Smooth muscle cell (in vitro differentiated cells): Measurements from ENCODE around the gene SMOC2. TPM values are rescaled to one million over a fixed set of nuclear protein-coding genes. Genes with fewer than 3 reads are reported as not detected.
"Not testable (repeated sequence)": the region's sequence is repeated elsewhere in the genome, so short reads cannot be mapped to it uniquely, and the experiment has no call there.

Experiments
- DNase-seq: peaks from one replicate; lab custom pipeline; 2025; ENCODE audit not compliant: unreplicated experiment; lab: John Stamatoyannopoulos, UW
- H2AFZ ChIP-seq: fragments of 200-600 bp; sonication (generic); 2 replicates; pipeline ENCODE4 v1.6.0; 2016; ENCODE audit warnings: antibody characterized with exemption, low read depth, mild to moderate bottlenecking
- H3F3A ChIP-seq: fragments of 200-600 bp; sonication (generic); 2 replicates; pipeline ENCODE4 v1.6.0; 2017; ENCODE audit warnings: antibody characterized with exemption, low read depth
- H3K27ac ChIP-seq: fragments of 200-600 bp; sonication (generic); 2 replicates; pipeline ENCODE4 v1.5.1; 2016; ENCODE audit warnings: low read depth, mild to moderate bottlenecking
- H3K27me3 ChIP-seq: fragments of 200-600 bp; sonication (generic); 2 replicates; pipeline ENCODE4 v1.6.1; 2016; ENCODE audit warnings: low read depth, mild to moderate bottlenecking
- H3K36me3 ChIP-seq: fragments of 200-600 bp; sonication (generic); 2 replicates; pipeline ENCODE4 v1.5.1; 2016; ENCODE audit warnings: low read depth
- H3K4me1 ChIP-seq: fragments of 200-600 bp; sonication (generic); 2 replicates; pipeline ENCODE4 v1.5.1; 2016; ENCODE audit warnings: low read depth
- H3K4me2 ChIP-seq: fragments of 200-600 bp; sonication (generic); 2 replicates; pipeline ENCODE4 v1.6.0; 2016; ENCODE audit warnings: mild to moderate bottlenecking
- H3K4me3 ChIP-seq: fragments of 200-600 bp; sonication (generic); 2 replicates; pipeline ENCODE4 v1.5.1; 2016; ENCODE audit warnings: mild to moderate bottlenecking
- H3K79me2 ChIP-seq: fragments of 200-600 bp; sonication (generic); 2 replicates; pipeline ENCODE4 v1.6.0; 2016; ENCODE audit warnings: low read depth, mild to moderate bottlenecking
- H3K9ac ChIP-seq: fragments of 200-600 bp; sonication (generic); 2 replicates; pipeline ENCODE4 v1.6.0; 2016; ENCODE audit warnings: low read depth
- H3K9me3 ChIP-seq: fragments of 200-600 bp; sonication (generic); replicated peaks from 2 replicates; pipeline ENCODE4 v1.5.1; 2016; ENCODE audit warnings: low read depth
- H4K20me1 ChIP-seq: fragments of 200-600 bp; sonication (generic); 2 replicates; pipeline ENCODE4 v1.6.0; 2016; ENCODE audit warnings: low read depth
- WGBS: methylation state at CpG from one replicate; pipeline ENCODE4 v1.1.7; 2016; ENCODE audit warnings: low lambda C conversion rate; 5-methylcytosine and 5-hydroxymethylcytosine counted together
- polyA plus RNA-seq: library from polyadenylated mRNA; unstranded; fragments of >200 nt; fragmentation: Nextera tagmentation; extraction: Ambion mirVana; gene quantifications from 2 replicates; pipeline ENCODE4 v1.2.1, GENCODE V29; 2016
- total RNA-seq: library from RNA; depleted of rRNA; stranded (reverse); fragments of >200 nt; gene quantifications from 2 replicates; pipeline ENCODE4 v1.2.3, GENCODE V29; 2014
- TF ChIP-seq, protein P1 (sequence below): fragments of 200-600 bp; sonication (generic); IDR thresholded peaks from 2 replicates; pipeline ENCODE4 v1.5.1; 2017; ENCODE audit warnings: borderline replicate concordance, mild to moderate bottlenecking, antibody characterized with exemption; ENCODE audit not compliant: insufficient read depth, poor library complexity, severe bottlenecking

The SMOC2 gene
- total and polyA plus RNA-seq, 2 experiments from 2014 or later: 0.63 to 1.2 TPM

DNA sequence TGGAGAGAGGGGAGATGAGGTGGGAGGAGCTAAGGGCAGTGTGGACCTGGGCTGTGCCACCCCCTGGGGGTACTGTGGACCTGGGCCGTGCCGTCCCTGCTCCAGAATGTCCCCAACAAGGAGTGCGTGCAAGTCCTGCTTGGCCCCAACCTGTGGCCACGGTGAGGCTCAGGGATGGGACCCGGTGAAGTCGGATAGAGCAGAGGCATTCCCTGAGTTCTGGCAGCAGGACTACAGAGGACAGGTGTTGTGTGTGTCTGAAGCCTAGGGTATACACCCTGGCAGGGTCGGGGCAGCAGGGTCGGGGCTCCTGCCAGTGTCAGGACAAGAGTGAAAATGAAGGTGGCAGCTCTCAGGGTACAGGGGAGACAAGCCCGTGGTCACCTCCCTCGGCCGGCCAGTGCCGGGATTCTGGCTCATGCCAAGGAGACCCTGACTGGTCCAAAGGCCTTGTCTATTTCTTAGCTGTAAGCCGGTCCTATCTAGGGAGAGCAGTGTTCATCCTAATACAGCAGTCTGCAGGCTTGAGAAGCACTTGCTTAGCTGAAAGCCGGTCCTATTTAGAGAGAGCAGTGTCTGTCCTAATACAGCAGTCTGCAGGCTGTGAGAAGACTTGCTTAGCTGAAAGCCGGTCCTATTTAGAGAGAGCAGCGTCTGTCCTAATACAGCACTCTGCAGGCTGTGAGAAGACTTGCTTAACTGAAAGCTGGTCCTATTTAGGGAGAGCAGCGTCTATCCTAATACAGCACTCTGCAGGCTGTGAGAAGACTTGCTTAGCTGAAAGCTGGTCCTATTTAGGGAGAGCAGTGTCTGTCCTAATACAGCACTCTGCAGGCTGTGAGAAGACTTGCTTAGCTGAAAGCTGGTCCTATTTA is 95.9 kb downstream of the SMOC2 start:
- DNase-seq: no peak
- H3K27ac ChIP-seq: no peak overlapping the region
- H3K36me3 ChIP-seq: no peaks in the 10 kb centered on the region
- peaks cover 4% of the 10 kb centered on the region for H3K27me3 ChIP-seq
- no peaks in the 10 kb centered on the region for H3K9me3 ChIP-seq
- no peak overlapping the region for H2AFZ ChIP-seq
- no peaks in the 10 kb centered on the region for H4K20me1 ChIP-seq
- no peaks in the 10 kb centered on the region for H3F3A ChIP-seq
- TF ChIP-seq, protein P1, sequence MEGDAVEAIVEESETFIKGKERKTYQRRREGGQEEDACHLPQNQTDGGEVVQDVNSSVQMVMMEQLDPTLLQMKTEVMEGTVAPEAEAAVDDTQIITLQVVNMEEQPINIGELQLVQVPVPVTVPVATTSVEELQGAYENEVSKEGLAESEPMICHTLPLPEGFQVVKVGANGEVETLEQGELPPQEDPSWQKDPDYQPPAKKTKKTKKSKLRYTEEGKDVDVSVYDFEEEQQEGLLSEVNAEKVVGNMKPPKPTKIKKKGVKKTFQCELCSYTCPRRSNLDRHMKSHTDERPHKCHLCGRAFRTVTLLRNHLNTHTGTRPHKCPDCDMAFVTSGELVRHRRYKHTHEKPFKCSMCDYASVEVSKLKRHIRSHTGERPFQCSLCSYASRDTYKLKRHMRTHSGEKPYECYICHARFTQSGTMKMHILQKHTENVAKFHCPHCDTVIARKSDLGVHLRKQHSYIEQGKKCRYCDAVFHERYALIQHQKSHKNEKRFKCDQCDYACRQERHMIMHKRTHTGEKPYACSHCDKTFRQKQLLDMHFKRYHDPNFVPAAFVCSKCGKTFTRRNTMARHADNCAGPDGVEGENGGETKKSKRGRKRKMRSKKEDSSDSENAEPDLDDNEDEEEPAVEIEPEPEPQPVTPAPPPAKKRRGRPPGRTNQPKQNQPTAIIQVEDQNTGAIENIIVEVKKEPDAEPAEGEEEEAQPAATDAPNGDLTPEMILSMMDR: no peak
- WGBS: 93% methylated on average over 17 of the region's 17 CpGs
- H3K79me2 ChIP-seq: no peaks in the 10 kb centered on the region
- H3K4me3 ChIP-seq: no peak overlapping the region
- no peak overlapping the region for H3K4me2 ChIP-seq
- peaks cover 23% of the 10 kb centered on the region for H3K4me1 ChIP-seq
- H3K9ac ChIP-seq: no peak overlapping the region

DNA sequence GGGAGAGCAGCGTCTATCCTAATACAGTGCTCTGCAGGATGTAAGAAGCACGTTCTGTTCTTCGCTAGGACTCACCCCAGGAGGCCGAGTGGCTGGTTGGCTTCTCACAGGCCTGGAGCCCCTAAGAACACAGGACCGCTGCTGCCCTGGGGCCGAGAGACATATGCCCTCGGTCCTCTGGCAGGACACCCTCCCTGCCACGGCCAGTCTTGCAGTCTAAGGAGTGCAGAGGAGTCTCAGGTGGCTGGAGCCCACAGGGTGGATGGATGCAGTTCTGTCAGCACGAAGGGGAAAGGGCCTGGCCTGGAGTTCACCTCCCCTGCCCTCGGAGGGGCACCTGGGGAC is 96.5 kb downstream of the SMOC2 start:
- no peaks in the 10 kb centered on the region for H4K20me1 ChIP-seq
- H3F3A ChIP-seq: no peaks in the 10 kb centered on the region
- TF ChIP-seq, protein P1: no peak
- H3K9ac ChIP-seq: no peak overlapping the region
- H3K4me2 ChIP-seq: no peak overlapping the region
- H3K79me2 ChIP-seq: no peaks in the 10 kb centered on the region
- H3K4me3 ChIP-seq: no peak overlapping the region
- WGBS: 90% methylated on average over 10 of the region's 10 CpGs
- DNase-seq: no peak
- no peaks in the 10 kb centered on the region for H3K9me3 ChIP-seq
- H3K4me1 ChIP-seq: peaks cover 29% of the 10 kb centered on the region
- no peak overlapping the region for H3K27ac ChIP-seq
- H3K27me3 ChIP-seq: peaks cover 4% of the 10 kb centered on the region
- no peaks in the 10 kb centered on the region for H3K36me3 ChIP-seq
- no peak overlapping the region for H2AFZ ChIP-seq

DNA sequence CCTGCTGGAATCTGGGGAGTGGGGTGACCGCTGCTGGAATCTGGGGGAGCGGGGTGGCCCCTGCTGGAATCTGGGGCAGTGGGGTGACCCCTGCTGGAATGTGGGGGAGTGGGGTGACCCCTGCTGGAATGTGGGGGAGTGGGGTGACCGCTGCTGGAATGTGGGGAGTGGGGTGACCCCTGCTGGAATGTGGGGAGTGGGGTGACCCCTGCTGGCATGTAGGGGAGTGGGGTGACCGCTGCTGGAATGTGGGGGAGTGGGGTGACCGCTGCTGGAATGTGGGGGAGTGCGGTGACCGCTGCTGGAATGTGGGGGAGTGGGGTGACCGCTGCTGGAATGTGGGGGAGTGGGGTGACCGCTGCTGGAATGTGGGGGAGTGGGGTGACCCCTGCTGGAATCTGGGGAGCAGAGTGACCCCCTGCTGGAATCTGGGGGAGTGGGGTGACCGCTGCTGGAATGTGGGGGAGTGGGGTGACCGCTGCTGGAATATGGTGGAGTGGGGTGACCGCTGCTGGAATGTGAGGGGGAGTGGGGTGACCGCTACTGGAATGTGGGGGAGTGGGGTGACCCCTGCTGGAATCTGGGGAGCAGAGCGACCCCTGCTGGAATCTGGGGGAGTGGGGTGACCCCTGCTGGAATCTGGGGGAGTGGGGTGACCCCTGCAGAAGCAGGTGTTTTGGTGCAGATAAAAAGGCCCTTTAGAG is 97.4 kb downstream of the SMOC2 start:
- not testable (repeated sequence) for H3K79me2 ChIP-seq, H3K4me3 ChIP-seq, H3K36me3 ChIP-seq, DNase-seq, H3K4me2 ChIP-seq, H3F3A ChIP-seq, H2AFZ ChIP-seq, H3K9me3 ChIP-seq, H3K9ac ChIP-seq, H4K20me1 ChIP-seq, H3K27ac ChIP-seq, H3K27me3 ChIP-seq
- no CpG with 5 or more reads among the region's 14 CpGs for WGBS
- H3K4me1 ChIP-seq: peaks cover 31% of the 10 kb centered on the region

DNA sequence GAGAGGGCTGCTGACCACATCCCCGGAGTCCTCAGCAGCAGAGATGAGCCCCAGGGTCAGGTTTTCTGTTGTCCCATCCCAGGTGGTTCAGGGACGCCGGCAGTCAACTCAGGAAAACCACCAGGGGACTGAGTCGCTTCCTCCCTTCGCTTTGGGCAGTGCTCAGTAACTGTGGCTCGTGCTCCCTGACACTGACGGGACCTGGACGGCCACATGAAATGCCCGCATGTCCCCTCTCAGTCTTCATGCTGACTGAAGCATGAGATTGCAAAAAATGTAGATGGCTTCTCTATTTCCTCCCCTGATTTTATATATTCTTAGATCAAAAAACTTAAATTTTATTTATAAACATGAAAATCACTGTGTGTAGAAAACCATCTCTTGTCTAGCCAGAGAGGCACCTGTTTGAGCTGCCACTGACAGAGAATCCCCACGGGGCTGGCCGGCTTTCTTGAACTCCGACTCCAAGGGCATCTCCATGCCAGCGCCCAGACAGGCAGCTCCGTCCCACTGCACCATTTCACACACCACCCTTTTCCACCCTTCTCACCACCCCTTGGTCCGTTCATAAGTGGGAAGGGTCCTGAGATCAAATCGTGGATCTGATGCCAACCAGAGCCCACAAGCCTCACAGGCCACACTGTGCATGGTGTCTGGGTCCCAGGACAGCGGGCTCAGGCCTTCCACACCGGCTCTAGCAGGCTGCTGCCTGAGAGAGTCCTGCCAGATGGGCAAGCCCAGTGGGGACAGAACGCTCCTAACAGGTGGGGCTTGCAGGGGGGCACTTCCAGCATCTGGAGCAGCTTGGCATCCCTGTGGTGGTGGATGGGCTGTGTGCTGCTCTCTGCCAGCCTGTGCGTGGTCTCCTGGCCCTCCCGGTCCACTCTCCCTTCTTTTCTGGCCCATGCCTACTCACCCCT is 98.2 kb downstream of the SMOC2 start:
- Histone ChIP-seq H3K79me2 (no peaks in the 10 kb centered on the region), H3K27me3 (peaks cover 4% of the 10 kb centered on the region), H3K9me3 (no peaks in the 10 kb centered on the region), H3K4me3 (no peak overlapping the region), H3K27ac (no peak overlapping the region), H3K9ac (no peak overlapping the region), H2AFZ (no peak overlapping the region), H3K4me1 (peaks cover 27% of the 10 kb centered on the region), H4K20me1 (no peaks in the 10 kb centered on the region), H3F3A (no peaks in the 10 kb centered on the region), H3K36me3 (no peaks in the 10 kb centered on the region), H3K4me2 (no peak overlapping the region)
- TF ChIP-seq, protein P1: no peak
- DNase-seq: no peak
- WGBS: 94% methylated on average over 21 of the region's 21 CpGs
